ENCODE results near the gene COL5A1.
"Not testable (repeated sequence)": the region's sequence is repeated elsewhere in the genome, so short reads cannot be mapped to it uniquely, and the experiment has no call there.

COL5A1 gene

GRCh38 chr9:134843740-134844139, 202.1 kb downstream of the COL5A1 start:
- no peak for DNase-seq

DNA sequence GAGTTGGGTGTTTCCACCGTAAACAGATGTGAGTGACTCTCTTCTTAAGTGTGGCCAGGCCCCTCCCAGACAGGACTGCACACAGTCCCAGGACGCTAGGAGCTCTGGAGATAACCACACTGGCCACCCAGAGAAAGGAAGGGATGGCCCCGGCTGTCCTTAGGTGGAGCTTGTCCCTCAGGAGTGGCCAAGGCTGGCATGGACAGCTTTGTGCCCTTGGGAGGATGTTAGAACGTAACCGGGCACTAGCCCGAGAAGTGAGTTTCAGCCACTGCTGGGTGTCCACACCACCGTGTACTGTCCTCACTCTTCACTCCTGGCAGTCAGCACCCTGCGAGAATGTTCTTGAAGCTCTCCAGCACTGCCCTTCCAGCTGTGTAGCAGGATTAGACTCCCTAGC, 203.2 kb downstream of the COL5A1 start:
- no peak for DNase-seq

GRCh38 chr9:134846187-134846586, 204.6 kb downstream of the COL5A1 start:
- DNase-seq = no peak

GRCh38 chr9:134846699-134847098, 205.1 kb downstream of the COL5A1 start:
- no peak for DNase-seq

- DNase-seq = no peak
These were observed 205.5 kb downstream of the COL5A1 start for GRCh38 chr9:134847138-134847537.

GRCh38 chr9:134847752-134848432, 206.3 kb downstream of the COL5A1 start:
- no peak for DNase-seq

- DNase-seq = no peak
These were observed 206.9 kb downstream of the COL5A1 start for GRCh38 chr9:134848504-134848903.

DNA sequence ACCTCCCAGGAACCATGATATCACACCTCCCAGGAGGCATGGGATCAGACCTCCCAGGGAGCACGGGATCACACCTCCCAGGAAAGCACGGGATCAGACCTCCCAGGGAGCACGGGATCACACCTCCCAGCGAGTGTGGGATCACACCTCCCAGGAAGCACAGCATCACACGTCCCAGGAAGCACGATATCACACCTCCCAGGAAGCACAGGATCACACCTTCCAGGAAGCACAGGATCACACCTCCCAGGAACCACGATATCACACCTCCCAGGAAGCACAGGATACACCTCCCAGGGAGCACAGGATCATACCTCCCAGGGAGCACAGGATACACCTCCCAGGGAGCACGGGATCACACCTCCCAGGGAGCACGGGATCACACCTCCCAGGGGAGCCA, 209.0 kb downstream of the COL5A1 start:
- DNase-seq = no peak

- DNase-seq = no peak
These were observed 209.4 kb downstream of the COL5A1 start for GRCh38 chr9:134851020-134851419.

DNA sequence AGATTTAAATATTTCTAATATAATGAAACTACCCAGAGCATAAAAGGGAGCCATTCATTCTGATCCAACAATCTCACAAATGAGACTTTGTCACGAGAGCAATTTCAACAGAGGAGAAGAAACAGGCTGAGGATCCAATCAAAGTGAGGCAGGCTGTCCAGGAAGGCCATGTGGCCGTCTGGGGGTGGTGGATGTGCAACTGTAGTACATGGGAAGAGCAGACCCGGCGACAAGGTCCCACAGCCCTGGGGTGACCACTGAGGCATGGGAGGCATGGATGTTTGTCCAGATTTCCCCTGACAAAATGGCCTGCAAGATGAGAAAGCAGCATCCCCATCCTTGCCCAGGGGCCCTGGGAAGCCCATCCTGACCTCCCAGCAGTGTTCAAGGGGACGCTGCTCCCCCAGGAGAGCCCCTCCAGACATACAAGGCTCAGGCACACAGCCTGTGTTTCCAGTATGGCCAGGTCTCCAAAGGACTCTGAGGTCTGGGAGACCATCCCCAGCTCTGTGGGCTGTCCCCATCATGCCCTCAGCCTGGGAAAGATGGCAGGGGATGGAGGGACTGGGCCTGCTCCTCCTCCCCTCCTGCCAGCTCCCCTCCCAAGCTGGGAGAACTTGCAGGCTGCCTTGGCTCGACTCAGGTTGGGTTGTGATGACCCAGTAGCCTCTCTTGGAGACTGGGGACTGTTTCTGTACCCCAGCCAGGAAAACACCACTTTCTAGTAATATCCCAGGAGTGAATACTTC, 211.5 kb downstream of the COL5A1 start:
- DNase-seq = no peak

DNA sequence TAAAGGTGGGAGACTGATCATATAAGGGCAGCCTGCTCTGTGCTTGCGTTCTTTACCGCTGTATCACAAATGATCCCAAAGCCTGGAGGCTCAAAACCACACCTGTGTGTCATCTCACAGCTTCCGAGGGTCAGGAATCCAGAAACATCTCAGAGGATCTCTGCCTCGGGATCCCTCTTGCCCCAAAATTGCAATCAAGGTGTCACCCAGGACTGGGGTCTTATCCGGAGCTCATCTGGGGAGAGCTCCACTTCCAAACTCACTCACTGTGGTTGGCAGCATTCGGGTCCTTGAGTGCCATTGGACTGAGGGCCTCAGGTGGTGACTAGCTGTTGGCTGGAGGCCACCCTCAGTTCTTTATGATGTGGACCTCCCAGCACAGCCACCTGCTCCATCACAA, 212.3 kb downstream of the COL5A1 start:
- no peak for DNase-seq

DNA sequence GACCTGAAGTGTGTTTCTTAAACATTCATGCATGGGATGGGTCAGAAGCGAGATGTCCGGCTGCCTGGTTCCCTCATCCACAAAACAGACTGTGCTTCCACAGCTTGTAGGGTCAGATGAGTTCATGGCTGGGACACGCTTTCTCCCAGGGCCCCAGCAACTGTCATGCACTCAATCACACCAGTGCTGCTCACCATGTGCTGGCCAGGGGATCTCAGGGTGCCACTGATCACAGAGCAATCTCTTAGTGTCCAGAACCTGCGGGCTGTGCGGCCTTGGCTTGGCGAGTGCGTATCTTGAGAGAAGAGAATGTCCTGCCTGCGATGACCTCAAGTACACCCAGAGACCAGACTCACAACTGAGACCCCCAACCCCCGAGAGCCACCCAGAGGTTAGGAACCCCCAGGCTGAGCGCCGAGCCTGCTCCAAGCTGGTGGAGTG, 213.0 kb downstream of the COL5A1 start:
- no peak for DNase-seq

DNA sequence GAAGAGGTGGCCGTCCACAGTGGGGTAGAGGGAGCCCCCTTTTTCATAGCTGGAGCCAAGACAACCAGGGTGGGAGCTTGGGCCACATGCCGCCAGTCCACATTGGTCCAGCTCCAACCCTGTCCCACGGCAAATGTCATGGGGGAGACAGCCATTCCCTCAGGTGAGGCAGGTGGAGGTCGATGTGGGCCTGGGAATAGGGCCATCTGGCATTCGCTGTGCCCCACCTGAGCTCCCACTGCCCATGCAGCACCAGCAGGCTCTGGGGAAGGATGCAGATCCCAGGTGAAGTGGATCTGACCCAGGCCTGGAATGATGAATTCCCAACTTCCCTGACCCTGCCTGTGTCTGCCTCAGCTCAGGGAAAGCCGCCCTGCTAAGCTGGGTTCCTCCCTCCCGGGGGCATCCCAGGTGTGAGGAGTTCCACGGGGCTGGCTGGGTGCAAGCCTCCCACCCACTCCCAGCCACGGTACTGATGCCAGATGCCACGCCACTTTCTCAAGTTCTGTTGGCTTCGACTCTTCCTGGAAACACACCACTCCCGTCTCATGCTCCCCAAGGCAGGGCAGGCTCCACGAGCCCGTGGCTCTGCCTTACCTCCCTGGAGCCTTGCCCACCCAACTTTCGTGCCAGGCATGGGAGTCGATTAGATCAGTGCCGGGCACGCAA, 213.8 kb downstream of the COL5A1 start:
- no peak for DNase-seq

GRCh38 chr9:134855900-134856377, 214.3 kb downstream of the COL5A1 start:
- DNase-seq = no peak

DNA sequence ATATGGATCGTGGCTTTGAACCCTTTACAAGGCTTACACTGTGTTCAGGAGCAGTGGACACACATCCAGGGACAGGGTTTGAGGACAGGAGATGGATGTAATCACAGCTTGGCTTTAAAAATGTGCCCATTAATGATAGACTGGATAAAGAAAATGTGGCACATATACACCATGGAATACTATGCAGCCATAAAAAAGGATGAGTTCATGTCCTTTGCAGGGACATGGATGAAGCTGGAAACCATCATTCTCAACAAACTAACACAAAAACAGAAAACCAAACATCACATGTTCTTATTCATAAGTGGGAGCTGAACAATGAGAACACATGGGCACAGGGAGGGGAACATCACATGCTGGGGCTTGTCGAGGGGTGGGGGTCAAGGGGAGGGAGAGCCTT, 215.8 kb downstream of the COL5A1 start:
- DNase-seq = not testable (repeated sequence)

GRCh38 chr9:134858051-134858841, 216.6 kb downstream of the COL5A1 start:
- DNase-seq = peak; percentile 66

GRCh38 chr9:134860510-134860909, 218.9 kb downstream of the COL5A1 start:
- DNase-seq = no peak

DNA sequence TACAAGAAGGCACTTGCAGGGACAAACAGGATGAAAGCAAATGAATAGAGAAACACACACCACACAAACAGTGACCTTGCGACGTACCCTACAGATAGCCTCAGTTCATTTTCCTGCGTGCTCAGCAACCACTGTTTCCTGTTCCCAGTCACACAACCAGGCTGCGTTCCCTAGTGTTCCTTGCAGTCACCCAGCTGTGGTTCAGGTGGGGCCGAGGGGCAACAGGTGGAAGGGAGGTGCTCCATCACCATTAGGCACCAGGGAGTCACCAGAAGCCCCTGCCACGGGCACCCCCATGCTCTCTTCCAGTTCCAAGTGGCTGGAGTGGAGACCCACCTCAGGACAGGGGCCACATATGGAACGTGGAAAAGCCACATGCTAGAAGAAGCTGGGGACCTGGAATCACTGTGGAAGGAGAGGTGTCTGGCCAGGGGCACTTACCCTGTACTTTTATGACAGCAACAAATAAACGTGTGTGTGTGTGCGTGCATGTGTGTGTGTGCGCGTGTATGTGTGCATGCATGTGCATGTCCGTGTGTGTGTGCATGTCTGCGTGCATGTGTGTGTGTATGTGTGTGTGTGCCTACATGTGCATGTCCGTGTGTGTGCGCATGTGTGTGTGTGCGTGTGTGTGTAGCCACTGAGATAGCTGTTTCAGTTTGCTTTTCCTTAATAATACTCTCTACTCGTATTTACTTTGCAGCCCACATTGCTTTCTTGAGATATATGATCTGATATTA, 220.2 kb downstream of the COL5A1 start:
- no peak for DNase-seq

DNA sequence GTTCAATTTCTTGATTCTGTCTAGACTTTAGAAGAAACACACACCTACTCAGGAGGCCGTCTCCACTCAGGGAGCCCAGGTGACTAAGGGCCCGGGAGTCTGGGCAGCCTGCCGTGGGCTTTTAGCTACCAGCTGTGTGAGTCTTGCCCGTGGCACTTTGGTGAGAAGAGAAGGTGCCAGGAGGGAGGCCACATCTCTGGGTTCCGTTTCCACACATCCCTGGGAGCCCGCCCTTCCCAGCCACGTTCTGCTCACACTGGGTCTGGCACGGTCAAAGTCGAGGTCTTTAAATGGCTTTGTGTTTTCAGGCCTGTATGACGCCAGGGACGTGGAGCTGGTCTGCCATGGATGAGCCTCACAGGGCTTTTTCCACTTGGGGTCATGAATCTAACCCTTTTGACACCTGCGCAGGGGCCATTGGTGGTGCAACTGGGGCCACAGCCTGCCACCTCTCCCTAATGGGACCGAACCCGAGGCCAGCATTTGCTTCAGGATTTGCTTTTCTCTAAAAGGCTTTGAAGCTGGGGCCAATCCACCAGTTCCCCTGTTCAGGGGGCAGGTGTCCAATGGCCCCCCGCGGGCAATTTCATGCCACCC, 221.8 kb downstream of the COL5A1 start:
- DNase-seq = no peak

DNA sequence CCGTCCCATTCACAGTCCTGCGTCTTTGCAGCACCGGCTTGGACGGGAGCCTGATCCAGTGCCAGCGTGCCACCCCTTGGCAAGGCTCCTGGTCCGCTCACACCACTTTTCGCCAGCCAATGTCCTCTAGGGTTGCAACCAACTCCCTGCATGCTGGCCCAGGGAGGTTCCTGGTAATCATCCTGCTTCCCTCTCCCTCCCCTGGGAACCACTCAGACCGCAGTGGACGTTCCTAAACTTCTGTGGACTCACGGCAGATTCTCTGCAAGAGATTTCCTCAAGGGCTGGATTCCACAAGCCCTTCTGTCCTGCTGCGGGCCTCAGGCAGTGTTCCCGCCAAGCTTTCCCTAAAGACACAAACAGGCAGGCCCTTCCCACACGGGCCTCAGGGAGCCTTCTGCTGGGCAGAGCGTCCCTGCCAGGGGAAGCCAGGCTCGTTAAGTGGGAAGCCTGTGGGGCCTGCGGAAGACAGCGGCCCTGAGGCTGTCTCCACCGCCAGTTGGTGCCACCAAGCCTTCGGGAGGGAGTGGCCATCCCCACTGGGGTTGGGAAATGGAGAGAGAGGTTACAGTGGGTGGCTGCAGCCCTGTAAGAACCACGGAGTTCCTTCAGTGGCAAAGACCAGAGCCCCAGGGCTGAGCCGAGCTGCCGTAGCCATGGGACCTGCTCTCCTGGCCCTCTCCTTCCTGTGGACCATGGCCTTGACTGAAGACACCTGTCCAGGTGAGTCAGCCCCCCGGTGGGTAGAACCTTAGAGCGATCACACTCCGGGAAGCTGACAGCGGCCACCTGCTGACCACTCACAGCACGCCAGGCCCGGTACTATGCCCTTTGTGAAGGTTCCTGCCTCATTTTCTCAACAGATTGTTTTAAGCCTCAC, 222.6 kb downstream of the COL5A1 start:
- no peak for DNase-seq

GRCh38 chr9:134864821-134865190, 223.2 kb downstream of the COL5A1 start:
- no peak for DNase-seq
